Body of pancreas (tissue), 4 donors: Measurements from ENCODE around the gene CEP250.

Source experiments
- CTCF ChIP-seq, 7 experiments: fragments of 450-650 bp in 4 of 7; fragments of 200-600 bp in 3 of 7; sonication (generic) in 3 of 7; IDR thresholded peaks; one replicate each; pipeline ENCODE4 v1.5.1; 2016 to 2019; ENCODE audit warnings: antibody characterized with exemption in 7 of 7
- POLR2A ChIP-seq, 3 donors: fragments of 450-650 bp; IDR thresholded peaks; one replicate each; pipeline ENCODE4 v1.6.1; 2016; ENCODE audit warnings: antibody characterized with exemption in 3 of 3, mild to moderate bottlenecking in 2 of 3

- TF ChIP-seq POLR2A (IDR thresholded peaks at IDR 0.05) (no peak), CTCF (IDR thresholded peaks at IDR 0.05) (no peak)
Measured at GRCh38 chr20:35518955-35519354, 63.6 kb downstream of the CEP250 start.
